DLD1 (cell line): ENCODE measurements around the gene MYH11.
"Not testable (repeated sequence)": the region's sequence is repeated elsewhere in the genome, so short reads cannot be mapped to it uniquely, and the experiment has no call there.

Experiments
- in situ Hi-C: cut with HindIII; loops from 2 replicates; pipeline ENCODE4 v1.10.0; 2017; ENCODE audit warnings: low sequenced_read_pairs

MYH11 gene

DNA sequence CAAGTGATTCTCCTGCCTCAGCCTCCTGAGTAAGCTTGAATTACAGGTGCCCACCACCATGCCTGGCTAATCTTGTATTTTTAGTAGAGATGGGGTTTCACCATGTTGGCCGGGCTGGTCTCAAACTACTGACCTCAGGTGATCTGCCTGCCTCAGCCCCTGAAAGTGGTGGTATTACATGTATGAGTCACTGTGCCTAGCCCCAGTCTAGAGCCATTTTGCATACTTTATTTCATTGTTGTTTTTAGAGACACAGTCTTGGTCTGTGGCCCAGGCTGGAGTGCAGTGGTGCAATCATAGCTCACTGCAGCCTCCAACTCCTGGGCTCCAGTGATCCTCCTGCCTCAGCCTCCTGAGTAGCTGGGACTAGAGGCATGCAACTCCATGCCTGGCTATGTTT lies 164.3 kb downstream of the MYH11 start:
- in situ Hi-C loops, result not testable (repeated sequence)

- in situ Hi-C loops, result no loop called here
Observed at GRCh38 chr16:15691046-15691445, 165.8 kb downstream of the MYH11 start.

- in situ Hi-C loops, result no loop called here
Observed at GRCh38 chr16:15690296-15690695, 166.5 kb downstream of the MYH11 start.

DNA sequence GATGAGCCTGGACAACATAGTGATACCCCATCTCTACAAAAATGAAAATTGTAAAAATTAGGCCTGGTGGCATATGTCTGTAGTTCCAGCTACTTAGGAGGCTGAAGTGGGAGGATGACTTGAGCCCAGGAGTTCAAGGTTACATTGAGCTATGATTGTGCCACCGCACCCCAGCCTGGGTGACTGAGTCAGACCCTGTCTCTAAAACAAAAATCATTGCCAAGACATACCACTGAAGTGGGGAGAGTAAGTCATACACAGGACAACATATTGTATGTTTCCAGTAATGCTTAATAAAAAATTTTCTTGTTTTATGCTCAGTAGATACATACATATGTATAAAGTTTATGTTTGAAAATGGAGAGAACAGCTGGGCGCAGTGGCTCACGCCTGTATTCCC lies 167.5 kb downstream of the MYH11 start:
- in situ Hi-C loops, result no loop called here

GRCh38 chr16:15686287-15686686 lies 170.5 kb downstream of the MYH11 start:
- in situ Hi-C loops, result no loop called here

DNA sequence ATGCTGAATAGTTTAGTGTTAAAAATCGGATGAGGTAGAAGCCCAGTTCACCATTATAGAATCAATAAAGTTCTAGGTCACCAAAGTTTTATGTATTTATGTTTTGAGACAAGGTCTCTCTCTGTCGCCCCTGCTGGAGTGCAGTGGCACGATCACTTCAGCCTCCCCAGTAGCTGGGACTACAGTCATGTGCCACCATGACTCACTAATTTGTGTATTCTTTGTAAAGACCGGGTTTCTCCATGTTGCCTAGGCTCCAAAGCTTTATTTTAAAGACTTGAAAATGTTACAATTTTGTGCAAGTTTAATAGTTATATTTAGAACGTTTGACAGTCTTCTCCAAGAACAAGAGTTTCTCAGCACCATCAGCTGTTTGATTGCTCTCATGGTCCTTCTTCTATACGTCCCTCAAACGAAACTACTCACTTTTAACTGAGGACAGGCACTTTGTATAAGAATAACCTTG lies 174.7 kb downstream of the MYH11 start:
- in situ Hi-C loops, result no loop called here

DNA sequence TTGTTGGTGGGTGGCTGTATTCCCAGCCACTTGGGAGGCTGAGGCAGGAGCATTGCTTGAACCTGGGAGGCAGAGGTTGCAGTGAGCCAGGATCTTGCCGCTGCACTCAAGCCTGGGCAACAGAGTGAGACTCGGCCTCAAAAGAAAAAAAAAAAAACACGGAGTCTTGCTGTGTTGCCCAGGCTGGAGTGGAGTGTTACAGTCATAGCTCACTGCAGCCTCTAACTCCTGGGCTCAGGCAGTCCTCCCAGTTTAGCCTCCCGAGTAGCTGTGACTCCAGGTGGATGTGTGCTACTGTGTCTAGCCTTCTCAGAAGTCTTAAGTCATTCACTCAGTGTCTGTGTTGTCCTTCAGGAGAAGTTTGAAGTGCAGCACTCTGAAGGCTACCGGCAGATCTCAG lies 179.4 kb downstream of the MYH11 start:
- in situ Hi-C loops, result no loop called here

DNA sequence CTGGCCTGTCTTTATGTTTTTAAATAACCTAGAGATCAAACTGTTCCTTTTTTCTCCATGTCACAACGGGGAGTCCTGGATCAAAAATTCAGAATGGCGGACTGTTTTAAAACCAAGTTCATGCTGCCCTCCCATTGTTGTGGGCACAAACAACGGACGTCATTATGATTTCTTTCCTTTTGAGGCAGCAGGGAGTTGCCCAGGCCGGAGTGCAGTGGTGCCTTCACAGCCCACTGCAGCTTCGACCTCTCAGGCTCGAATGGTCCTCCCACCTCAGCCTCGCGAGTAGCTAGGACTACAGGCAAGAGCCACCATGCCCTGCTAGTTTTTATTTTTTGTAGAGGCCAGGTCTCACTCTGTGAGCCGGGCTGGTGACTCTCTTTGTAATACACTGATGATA lies 180.3 kb downstream of the MYH11 start:
- in situ Hi-C loops, result no loop called here

DNA sequence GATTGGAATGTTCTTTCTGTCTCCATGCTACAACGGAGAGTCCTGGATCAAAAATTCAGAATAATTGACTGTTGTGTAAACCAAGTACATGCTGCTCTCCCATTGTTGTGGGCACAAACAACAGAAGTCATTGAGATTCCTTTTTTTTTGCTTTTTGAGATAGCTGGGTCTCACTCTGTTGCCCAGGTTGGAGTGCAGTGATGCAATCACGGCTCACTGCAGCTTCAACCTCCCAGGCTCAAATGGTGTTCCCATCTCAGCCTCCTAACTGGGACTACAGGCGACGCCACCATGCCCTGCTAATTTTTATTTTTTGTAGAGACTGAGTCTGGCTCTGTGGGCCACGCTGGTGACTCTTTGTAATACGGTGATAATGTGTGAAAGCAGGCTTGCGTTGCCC lies 182.3 kb downstream of the MYH11 start:
- in situ Hi-C loops, result no loop called here

DNA sequence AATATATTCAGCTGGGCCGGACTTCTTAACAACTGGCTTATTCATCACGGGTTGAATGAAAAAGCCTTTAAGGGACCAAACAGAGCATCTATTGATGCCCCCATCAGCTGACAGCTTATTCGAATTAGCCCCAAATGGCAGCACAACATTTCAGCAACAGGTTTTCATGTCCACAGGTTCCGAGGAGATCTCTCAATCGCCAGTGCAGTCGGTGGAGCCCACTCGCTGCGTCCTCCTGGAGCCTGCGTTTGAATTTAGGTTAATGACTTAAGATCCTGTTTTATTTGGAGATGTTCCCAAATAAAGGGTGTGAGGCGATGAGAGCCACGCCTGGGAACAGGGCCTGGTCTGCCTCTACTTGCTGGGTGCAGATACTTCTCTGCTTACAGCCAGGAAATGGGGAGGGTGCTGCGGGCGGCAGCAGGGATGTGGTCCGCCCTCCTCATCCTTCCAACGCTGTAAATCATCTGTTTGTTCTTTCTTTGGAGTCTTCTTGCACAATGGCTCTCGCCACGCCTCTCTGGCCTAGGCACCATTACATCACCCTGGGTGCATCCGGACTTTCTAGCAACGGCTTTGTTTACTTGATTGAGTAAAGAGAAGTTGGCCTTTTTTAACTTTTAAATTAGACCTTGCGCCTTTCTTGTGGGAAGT lies 184.2 kb downstream of the MYH11 start:
- in situ Hi-C loops, result no loop called here

DNA sequence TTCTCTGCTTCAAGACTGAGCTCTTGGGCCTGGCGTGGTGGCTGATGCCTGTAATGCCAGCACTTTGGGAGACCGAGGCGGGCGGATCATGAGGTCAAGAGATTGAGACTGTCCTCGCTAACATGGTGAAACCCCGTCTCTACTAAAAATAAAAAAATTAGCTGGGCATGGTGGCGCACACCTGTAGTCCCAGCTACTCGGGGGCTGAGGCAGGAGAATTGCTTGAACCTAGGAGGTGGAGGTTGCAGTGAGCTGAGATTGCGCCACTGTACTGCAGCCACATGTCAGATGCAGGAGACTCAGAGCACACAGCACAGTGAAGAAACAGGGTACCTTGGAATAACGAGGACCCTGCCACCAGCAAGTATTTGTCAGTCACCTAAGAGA lies 184.7 kb downstream of the MYH11 start:
- in situ Hi-C loops, result not testable (repeated sequence)

DNA sequence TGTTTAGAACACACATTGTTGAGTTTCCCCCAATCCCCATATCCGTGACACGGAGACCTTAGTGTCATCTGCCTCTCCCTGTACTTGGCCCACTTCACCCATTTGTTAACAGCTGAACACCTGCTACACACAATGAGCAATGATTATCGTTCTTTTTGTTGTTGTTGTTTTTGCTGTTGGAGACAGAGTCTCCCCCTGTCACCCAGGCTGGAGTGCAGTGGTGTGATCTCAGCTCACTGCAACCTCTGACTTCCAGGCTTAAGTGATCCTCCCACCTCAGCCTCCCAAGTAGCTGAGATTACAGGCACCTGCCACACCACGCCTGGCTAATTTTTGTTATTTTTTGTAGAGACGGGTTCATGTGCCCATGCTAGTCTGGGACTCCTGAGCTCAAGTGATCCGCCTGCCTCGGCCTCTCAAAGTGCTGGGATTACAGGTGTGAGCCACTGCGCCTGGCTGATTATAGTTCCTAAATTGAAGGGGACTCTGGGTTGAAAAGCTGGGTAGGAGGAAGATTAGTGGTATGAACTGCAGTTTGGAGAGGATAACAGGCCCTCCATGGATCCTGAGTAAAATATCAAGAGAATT lies 185.2 kb downstream of the MYH11 start:
- in situ Hi-C loops, result no loop called here

DNA sequence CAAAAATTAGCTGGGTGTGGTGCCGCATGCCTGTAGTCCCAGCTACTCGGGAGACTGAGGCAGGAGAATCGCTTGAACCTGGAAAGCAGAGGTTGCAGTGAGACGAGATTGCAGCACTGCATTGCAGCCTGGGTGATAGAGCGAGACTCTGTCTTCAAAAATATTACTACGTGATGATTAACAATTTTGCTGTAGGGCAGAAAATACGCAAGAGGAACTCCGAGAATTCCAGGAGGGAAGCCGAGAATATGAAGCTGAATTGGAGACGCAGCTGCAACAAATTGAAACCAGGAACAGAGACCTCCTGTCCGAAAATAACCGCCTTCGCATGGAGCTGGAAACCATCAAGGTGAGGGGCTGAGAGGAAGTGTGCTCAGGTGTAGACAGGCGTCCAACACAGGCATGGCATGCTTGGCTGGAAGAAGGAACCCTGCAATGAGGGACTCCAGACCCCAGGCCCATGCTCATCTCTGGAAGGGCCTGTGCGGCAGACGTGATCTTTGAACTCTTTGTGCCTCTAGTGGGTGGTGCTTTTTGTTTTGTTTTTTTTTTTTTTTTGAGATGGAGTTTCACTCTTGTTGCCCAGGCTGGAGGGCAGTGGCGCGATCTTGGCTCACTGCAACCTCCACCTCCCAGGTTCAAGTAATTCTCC lies 189.6 kb downstream of the MYH11 start:
- in situ Hi-C loops, result no loop called here

- in situ Hi-C loops, result no loop called here
Observed at GRCh38 chr16:15665107-15665506, 191.7 kb downstream of the MYH11 start.

- in situ Hi-C loops, result no loop called here
Observed at GRCh38 chr16:15660203-15660601, 196.6 kb downstream of the MYH11 start.

DNA sequence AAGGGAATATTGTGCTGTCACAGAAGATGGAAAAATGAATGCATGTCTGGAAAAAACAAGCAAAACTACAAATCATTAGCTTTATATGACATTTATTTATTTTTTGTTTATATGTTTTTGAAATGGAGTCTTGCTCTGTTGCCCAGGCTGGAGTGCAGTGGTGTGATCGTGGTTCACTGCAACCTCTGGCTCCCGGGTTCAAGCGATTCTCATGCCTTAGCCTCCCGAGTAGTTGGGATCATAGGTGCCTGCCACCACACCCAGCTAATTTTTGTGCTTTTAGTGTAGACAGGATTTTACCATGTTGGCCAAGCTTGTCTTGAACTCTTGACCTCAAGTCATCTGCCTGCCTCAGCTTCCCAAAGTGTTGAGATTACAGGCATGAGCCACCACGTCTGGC lies 198.3 kb downstream of the MYH11 start:
- in situ Hi-C loops, result no loop called here

DNA sequence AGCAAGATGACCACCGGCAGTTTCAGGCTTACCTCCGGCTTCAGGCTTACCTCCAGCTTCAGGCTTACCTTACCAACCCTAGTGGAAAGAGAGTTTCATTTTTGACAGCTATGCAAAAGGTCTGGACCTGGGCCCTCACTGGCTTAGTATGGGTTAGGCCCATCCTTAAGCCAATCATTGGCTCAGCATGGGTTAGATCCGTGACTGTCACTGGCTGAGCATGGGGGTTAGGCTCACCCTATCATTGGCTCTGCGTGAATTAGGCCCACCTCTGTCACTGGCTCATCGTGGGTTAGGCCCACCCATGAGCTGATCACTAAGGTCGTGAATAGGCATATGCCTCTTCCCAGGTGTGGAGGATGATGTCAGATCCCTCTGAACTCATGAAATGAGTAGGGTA lies 198.7 kb downstream of the MYH11 start:
- in situ Hi-C loops, result no loop called here

DNA sequence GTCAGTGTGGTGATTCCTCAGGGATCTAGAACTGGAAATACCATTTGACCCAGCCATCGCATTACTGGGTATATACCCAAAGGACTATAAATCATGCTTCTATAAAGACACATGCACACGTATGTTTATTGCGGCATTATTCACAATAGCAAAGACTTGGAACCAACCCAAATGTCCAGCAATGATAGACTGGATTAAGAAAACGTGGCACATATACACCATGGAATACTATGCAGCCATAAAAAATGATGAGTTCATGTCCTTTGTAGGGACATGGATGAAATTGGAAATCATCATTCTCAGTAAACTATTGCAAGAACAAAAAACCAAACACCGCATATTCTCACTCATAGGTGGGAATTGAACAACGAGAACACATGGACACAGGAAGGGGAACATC lies 201.3 kb downstream of the MYH11 start:
- in situ Hi-C loops, result not testable (repeated sequence)

GRCh38 chr16:15654591-15654990 lies 202.2 kb downstream of the MYH11 start:
- in situ Hi-C loops, result no loop called here

- in situ Hi-C loops, result no loop called here
Observed at GRCh38 chr16:15653227-15653626, 203.6 kb downstream of the MYH11 start.
